ENCODE results near the gene CRYL1. TPM values are rescaled to one million over a fixed set of nuclear protein-coding genes. Genes with fewer than 3 reads are reported as not detected.

CRYL1 gene
- polyA plus RNA-seq, 2 of the 4 experiments (the other 2 are of a cell fraction), result 4.1 to 17.4 TPM

GRCh38 chr13:20393273-20394168 is 132.1 kb downstream of the CRYL1 start:
- 82% methylated on average over 10 of the region's 10 CpGs for WGBS (ENCODE audit: missing lambda C conversion rate)
- no peaks in the 10 kb centered on the region for H3K4me1 ChIP-seq
- ATAC-seq (no peak), DNase-seq (ENCODE audit: low read depth in 1 of 2, low spot score in 1 of 2) (no peak), FAIRE-seq (no peak)
- ChIA-PET CTCF (no interaction called here), POLR2A (no interaction called here)
- TF ChIP-seq NFE2L2 (conservative IDR thresholded peaks at IDR 0.05; ENCODE audit: low read length) (no peak), HOXA7 (CRISPR knock-in tag; IDR thresholded peaks at IDR 0.05) (no peak), ELK1 (IDR thresholded peaks at IDR 0.05; ENCODE audit: low read depth, low read length) (no peak), BHLHE40 (IDR thresholded peaks at IDR 0.05; ENCODE audit: low read depth, low read length) (no peak), KDM1A (IDR thresholded peaks at IDR 0.05; ENCODE audit: low read depth) (no peak), MAZ (IDR thresholded peaks at IDR 0.05; ENCODE audit: borderline replicate concordance, low read depth, low read length) (no peak), RNF2 (IDR thresholded peaks at IDR 0.05; ENCODE audit: borderline replicate concordance, low read depth) (no peak), CHD4 (IDR thresholded peaks at IDR 0.05; ENCODE audit: borderline replicate concordance) (no peak), CBX2 (IDR thresholded peaks at IDR 0.05; ENCODE audit: borderline replicate concordance, low read depth) (no peak), HOXB5 (CRISPR knock-in tag; IDR thresholded peaks at IDR 0.05) (no peak), MYC (IDR thresholded peaks at IDR 0.05; ENCODE audit: borderline replicate concordance, low read length) (no peak), HDAC2 (IDR thresholded peaks at IDR 0.05) (no peak), RARB (CRISPR knock-in tag; IDR thresholded peaks at IDR 0.05) (no peak), SREBF2 (IDR thresholded peaks at IDR 0.05) (no peak), POLR2AphosphoS2 (conservative IDR thresholded peaks at IDR 0.05; ENCODE audit: low read length) (no peak), FOXS1 (CRISPR knock-in tag; IDR thresholded peaks at IDR 0.05) (no peak)
- TF ChIP-seq, protein P1, sequence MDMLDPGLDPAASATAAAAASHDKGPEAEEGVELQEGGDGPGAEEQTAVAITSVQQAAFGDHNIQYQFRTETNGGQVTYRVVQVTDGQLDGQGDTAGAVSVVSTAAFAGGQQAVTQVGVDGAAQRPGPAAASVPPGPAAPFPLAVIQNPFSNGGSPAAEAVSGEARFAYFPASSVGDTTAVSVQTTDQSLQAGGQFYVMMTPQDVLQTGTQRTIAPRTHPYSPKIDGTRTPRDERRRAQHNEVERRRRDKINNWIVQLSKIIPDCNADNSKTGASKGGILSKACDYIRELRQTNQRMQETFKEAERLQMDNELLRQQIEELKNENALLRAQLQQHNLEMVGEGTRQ (IDR thresholded peaks at IDR 0.05), result no peak
- TF ChIP-seq, protein P2, sequence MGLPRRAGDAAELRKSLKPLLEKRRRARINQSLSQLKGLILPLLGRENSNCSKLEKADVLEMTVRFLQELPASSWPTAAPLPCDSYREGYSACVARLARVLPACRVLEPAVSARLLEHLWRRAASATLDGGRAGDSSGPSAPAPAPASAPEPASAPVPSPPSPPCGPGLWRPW (IDR thresholded peaks at IDR 0.05), result no peak
- no peak overlapping the region for H3K4me2 ChIP-seq
- H3K27ac ChIP-seq, result no peak overlapping the region
- H3K4me3 ChIP-seq, result no peak overlapping the region
- H3K9me3 ChIP-seq, result no peaks in the 10 kb centered on the region

DNA sequence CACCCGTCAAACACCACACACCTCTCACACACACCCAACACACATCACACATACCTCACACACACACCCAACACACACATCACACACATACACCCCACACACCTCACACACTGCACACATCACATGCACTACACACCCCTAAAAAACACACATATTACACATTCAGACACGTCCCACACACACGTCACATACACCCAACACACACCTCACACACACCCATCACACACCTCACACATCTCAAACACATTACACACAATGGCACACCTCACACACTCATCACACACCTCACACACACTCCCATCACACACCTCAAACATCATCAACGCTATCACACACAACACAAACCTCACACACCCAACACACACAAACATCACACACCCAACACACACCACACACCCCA is 133.1 kb downstream of the CRYL1 start:
- WGBS (ENCODE audit: missing lambda C conversion rate), result 76% methylated on average over 4 of the region's 4 CpGs
- CTCF ChIA-PET, result no interaction called here
- FAIRE-seq (no peak), DNase-seq (ENCODE audit: low read depth in 1 of 2, low spot score in 1 of 2) (no peak), ATAC-seq (no peak)
- H3K9me3 ChIP-seq, result no peaks in the 10 kb centered on the region
- TF ChIP-seq FOSL2 (IDR thresholded peaks at IDR 0.05), result no peak
- no peak for TF ChIP-seq FOSL2 (CRISPR knock-in tag; IDR thresholded peaks at IDR 0.05)
- no peak for TF ChIP-seq ELK1 (IDR thresholded peaks at IDR 0.05; ENCODE audit: low read depth, low read length)
- TF ChIP-seq SREBF2 (IDR thresholded peaks at IDR 0.05), result no peak
- TF ChIP-seq RFX5 (IDR thresholded peaks at IDR 0.05), result no peak
- TF ChIP-seq HEYL (CRISPR knock-in tag; IDR thresholded peaks at IDR 0.05), result no peak
- TF ChIP-seq, protein P2 (IDR thresholded peaks at IDR 0.05), result no peak
- no peak for TF ChIP-seq RCOR1 (IDR thresholded peaks at IDR 0.05; ENCODE audit: low read depth, low read length)
- no peak for TF ChIP-seq MYC (IDR thresholded peaks at IDR 0.05; ENCODE audit: borderline replicate concordance, low read length)
- TF ChIP-seq HOXB13 (CRISPR knock-in tag; IDR thresholded peaks at IDR 0.05; ENCODE audit: low read depth), result no peak
- no peak for TF ChIP-seq MAX (IDR thresholded peaks at IDR 0.05)
- TF ChIP-seq ATOH8 (CRISPR knock-in tag; IDR thresholded peaks at IDR 0.05; ENCODE audit: low read depth), result no peak
- no peak for TF ChIP-seq MAFK (IDR thresholded peaks at IDR 0.05; ENCODE audit: partially characterized antibody)
- TF ChIP-seq, protein P3, sequence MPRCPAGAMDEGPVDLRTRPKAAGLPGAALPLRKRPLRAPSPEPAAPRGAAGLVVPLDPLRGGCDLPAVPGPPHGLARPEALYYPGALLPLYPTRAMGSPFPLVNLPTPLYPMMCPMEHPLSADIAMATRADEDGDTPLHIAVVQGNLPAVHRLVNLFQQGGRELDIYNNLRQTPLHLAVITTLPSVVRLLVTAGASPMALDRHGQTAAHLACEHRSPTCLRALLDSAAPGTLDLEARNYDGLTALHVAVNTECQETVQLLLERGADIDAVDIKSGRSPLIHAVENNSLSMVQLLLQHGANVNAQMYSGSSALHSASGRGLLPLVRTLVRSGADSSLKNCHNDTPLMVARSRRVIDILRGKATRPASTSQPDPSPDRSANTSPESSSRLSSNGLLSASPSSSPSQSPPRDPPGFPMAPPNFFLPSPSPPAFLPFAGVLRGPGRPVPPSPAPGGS (IDR thresholded peaks at IDR 0.05), result no peak
- TF ChIP-seq HDAC2 (IDR thresholded peaks at IDR 0.05), result no peak
- no peak for TF ChIP-seq GATA3 (IDR thresholded peaks at IDR 0.05; ENCODE audit: borderline replicate concordance)
- no peak for TF ChIP-seq TFCP2L1 (CRISPR knock-in tag; IDR thresholded peaks at IDR 0.05)
- TF ChIP-seq HOXB5 (CRISPR knock-in tag; IDR thresholded peaks at IDR 0.05), result no peak
- TF ChIP-seq ZSCAN20 (CRISPR knock-in tag; IDR thresholded peaks at IDR 0.05), result no peak
- H3K4me3 ChIP-seq, result no peak overlapping the region
- H3K27ac ChIP-seq, result no peak overlapping the region
- H3K4me1 ChIP-seq, result no peaks in the 10 kb centered on the region
- H3K4me2 ChIP-seq, result no peak overlapping the region
- POLR2A ChIA-PET, result no interaction called here
